IPS DF 4.7 (cell line): Measurements from ENCODE around the gene ANKRD37.

Experiments
- DNase-seq: peaks from one replicate; pipeline ENCODE4 v3.0.0-alpha.2; 2013; ENCODE audit warnings: low spot score; ENCODE audit errors: extremely low read depth

Gene ANKRD37

DNA sequence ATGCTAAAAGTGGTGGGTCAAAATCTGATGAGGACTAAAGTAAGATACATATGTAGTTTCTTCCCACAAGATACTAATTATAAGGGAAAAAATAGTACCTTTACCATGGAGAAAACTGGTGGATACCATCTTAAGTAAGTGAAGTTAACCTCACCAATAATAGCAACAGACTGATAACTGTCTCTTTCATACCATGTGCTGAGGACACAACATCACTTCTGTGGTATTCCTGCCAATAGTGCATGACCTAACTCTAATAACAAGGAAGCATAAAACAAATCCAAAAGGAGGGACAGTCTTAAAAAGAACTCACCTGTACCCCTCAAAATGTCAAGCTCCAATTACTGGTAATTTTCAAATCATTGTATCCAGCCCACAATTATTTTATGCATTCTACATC, 20.3 kb downstream of the ANKRD37 start:
- no peak for DNase-seq

DNA sequence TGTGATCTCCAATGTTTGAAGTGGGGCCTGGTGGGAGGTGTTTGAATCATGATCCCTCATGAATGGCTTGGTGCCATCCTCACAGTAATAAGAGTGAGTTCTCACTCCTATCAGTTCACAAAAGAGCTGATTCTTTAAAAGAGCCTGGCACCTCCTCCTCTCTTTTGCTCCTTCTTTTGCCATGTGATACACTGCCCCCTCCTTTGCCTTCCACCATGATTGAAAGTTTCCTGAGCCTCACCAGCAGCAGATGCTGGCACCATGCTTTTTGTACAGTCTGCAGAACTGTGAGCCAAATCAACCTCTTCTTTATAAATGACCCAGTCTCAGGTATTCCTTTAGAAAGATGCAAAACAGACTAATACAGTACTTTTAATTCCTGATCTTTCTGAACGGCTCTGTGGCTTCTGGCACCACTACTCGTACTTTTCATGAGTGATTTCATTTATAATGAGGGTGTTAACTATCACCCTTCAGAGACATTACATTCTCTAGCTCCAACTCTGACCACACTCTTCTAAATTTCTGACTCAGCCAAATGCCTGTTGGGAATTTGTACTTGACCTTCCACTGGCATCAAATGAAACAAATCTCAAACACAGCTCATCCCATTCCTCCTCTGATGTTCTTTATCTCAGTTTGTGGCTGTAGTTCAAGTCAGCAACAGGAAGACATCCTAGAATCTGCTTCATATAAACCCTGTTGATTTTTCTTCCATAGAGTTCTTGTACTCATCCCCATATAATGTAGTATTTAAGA, 24.9 kb downstream of the ANKRD37 start:
- DNase-seq, result no peak

DNA sequence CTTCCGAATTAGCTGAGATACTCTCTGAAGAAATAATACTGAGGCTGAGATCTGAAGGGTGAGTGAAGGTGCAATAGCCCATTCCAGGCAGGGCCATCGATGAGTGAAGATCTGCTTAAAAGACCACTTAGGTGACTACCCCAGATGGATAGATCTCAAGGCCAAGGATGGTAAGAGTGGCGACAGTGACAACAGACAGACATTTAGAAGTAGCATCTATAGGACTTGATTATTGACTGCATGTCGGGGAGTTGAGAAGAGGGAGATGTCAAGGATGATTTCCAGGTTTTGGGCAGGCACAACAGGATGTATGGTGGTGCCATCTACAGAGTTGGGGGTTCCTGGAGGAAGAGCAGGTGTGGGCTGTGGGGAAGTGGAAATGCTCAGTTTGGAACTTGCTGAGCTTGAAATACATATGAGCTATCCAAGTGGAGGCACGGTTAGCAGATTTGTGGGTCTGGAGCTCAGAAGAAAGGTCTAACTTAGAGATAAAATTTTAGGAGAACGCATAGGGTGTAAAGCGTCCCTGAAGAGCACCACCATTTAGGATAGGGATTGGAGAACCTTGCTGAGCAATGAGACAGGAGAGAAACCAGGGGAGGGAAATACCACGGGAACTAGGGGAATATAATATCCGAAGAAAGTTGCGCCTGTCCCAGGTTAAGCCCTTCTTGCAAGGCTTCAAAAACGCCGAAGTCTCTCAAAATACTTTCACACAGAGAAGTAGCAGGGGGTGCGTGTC, 28.4 kb downstream of the ANKRD37 start:
- no peak for DNase-seq

DNA sequence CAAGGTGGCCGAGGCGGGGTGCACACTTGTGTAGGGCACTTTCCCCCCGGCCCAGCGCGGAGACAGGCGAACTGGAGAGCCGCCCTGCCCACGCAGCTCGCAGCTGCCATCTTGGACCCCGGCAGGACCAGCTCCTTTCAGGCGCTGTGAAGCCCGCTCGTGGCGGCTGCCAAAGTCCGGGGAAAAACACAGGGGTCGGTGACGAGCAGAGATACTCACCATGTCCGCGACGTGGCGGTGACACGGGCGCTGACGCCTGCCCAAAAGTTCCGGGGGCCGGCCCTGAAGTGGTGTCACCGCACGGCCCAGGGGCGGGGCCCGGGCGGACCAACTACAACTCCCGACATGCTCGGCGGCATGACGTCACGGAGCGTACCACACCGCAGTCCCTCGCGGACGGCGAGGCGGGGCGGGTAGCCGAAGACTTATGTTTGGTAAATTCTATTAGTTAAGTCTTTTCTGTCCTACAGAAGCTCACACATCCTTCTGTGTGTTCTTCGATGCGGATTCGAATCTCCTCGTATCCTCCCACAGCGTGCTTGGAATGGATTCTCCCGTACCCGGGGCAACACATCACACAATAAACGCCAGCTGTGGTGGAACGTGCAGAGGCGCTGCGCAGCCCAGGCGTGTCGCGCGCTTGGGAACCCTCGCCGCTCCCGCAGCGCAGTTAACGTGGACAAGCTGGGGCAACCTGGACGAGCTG, 29.2 kb downstream of the ANKRD37 start, which contains the start of gene UFSP2:
Gene UFSP2, minus strand, starts transcription at position 318 of the 706 bp plus-strand sequence. Its CDS starts 96 bp downstream, at position 222.
- DNase-seq, result peak; percentile 56

DNA sequence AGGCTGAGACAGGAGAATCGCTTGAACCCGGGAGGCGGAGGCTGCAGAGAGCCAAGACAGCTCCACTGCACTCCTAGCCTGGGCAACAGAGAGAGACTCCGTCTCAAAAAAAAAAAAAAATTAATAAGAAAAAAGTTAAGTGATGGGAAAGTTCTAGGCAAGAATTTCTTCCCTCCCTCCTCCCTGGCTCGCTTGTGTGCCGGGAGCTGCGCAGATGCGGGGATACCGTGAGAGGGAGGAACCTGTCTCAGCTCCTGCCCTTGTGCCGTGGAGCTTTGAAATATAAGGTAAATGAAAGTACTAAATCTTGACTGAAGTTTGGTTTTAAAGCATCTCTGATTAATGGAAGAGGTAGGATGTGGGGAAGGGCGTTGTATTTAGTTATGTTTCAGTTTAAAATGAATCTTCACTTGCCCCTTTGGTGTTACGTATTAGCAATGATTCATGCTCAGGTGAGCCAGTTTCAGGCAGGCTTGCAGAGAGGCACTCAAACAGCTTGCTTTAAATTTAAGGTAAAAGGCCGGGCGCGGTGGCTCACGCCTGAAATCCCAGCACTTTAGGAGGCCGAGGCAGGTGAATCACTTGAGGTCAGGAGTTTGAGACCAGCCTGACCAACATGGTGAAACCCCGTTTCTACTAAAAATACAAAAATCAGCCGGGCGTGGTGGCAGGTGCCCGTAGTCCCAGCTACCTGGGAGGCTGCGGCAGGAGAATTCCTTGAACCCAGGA, 30.5 kb downstream of the ANKRD37 start:
- DNase-seq, result no peak

DNA sequence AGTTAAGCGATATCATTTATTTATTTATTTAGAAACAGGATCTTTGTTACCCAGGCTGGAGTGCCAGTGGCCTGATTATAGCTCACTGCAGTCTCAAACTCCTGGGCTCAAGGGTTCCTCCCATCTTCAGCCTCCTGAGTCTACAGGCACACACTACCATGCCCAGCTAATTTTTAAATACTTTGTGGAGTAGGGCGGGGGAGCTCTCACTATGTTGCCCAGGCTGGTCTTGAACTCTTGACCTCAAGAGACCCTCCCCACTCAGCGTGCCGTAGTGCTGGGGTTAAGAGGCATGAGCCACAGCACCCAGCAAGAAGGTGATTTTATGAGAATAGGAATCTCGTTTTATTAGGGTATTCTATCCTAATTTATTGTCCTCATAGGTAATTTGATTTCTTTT, 33.0 kb downstream of the ANKRD37 start:
- no peak for DNase-seq

DNA sequence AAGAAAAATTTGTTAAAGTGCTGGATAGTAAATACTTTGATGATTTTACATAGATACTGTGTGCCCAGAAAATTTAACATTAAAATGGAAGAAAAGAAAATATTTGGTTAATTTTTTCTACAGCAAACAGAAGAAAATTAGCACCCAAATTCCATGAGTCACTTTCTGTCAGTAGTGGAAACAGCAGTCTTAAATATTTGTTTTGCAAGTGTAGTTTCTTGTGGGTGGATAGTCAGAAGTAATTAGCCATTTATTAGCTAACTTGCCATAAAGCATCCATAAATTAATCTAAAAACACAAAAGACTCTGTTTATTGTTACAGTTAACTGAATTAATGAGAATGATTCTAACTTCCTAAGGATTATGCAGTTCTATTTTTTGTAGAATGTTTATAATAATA, 38.8 kb downstream of the ANKRD37 start:
- no peak for DNase-seq

DNA sequence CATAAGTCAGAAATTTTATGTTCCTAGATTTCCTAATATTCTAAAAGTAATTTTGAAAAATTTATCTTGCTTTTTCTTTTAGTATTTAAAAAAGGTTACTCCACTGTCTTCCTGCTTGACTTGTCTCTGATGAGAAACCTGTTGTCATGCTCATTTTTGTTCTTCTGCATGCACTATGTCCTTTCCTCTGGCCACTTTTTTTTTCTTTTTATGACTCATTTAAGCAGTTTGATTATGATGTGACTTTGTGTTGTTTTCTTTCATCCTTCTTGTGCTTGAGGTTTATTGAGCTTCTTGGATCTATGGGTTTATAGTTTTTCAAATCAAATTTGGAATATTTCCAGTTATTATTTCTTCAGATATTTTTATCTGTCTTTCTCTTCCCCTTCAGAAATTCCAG, 41.2 kb downstream of the ANKRD37 start:
- no peak for DNase-seq

DNA sequence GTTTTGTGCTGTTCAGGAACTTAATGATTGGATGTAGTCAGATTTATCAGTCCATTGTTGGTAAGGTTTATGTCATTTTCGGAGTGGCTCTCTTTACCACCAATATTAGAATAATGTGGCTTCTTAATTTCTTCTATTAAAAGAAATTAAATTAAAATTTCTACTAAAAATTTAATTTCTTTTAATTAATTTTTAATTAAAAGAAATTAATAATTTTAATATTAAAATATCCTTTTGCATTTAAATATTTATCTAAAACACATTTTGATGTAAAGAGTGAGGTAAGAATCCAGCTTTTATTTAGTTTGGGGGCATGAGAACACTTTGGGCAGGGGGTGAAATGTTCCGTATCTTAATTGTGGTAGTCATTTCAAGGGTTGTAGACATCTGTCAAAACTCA, 44.8 kb downstream of the ANKRD37 start:
- DNase-seq, result no peak

DNA sequence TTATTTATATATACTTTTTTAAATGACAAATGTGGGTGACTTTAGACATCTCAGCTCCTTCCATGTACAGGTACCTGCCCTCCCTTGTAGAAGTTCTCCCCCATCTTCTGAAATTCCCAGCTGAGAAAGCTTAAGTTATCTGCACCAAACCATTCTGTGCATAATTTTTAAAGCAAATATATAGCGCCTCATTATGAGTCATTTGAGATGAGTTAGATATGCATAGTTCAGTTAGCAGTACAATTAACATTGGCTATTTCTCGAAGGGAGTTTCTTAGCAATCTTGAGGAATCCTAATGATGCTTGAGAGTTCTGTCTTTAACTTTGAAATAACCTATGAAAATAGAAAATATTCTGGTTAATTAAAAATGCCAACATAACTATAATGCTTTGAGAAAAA, 48.6 kb downstream of the ANKRD37 start:
- no peak for DNase-seq
